ENCODE results near the gene VASH2. TPM values are rescaled to one million over a fixed set of nuclear protein-coding genes. Genes with fewer than 3 reads are reported as not detected.

VASH2 gene
- total RNA-seq, 4 donors from 2014 or later = under 0.01 to 0.63 (median 0.35) TPM

GRCh38 chr1:212953321-212953720, 3.0 kb downstream of the VASH2 start:
- no peak overlapping the region for H3K27ac ChIP-seq
- WGBS, 2 donors = 52 to 62% methylated on average over 3 of the region's 3 CpGs
- H3K36me3 ChIP-seq = no peaks in the 10 kb centered on the region
- peaks cover 0 to 22% of the 10 kb centered on the region in 2 donors for H3K27me3 ChIP-seq
- DNase-seq (ENCODE audit: low spot score in 2 of 2) = no peak
- TF ChIP-seq CTCF (IDR thresholded peaks at IDR 0.05) = no peak
- no peak for TF ChIP-seq EP300 (IDR thresholded peaks at IDR 0.05)
- TF ChIP-seq POLR2A (IDR thresholded peaks at IDR 0.05) = no peak
- no peak overlapping the region for H3K4me3 ChIP-seq
- H3K4me1 ChIP-seq = peaks cover 0 to 22% (median 4%) of the 10 kb centered on the region in 4 donors
- H3K9me3 ChIP-seq = no peaks in the 10 kb centered on the region

- H3K4me3 ChIP-seq = no peak overlapping the region
- H3K9me3 ChIP-seq = no peaks in the 10 kb centered on the region
- WGBS, 2 donors = 90 to 98% methylated on average over 6 of the region's 6 CpGs
- H3K4me1 ChIP-seq = peaks cover 0 to 22% (median 4%) of the 10 kb centered on the region in 4 donors
- H3K36me3 ChIP-seq = no peaks in the 10 kb centered on the region
- H3K27ac ChIP-seq = no peak overlapping the region
- TF ChIP-seq CTCF (IDR thresholded peaks at IDR 0.05) = no peak
- TF ChIP-seq POLR2A (IDR thresholded peaks at IDR 0.05) = no peak
- TF ChIP-seq EP300 (IDR thresholded peaks at IDR 0.05) = no peak
- DNase-seq (ENCODE audit: low spot score in 2 of 2) = no peak
- peaks cover 0 to 16% of the 10 kb centered on the region in 2 donors for H3K27me3 ChIP-seq
Observed at GRCh38 chr1:212954514-212954913, 4.2 kb downstream of the VASH2 start.

GRCh38 chr1:212955098-212955497, 4.8 kb downstream of the VASH2 start:
- H3K4me1 ChIP-seq = peaks cover 0 to 18% (median 4%) of the 10 kb centered on the region in 4 donors
- H3K27ac ChIP-seq = no peak overlapping the region
- 92 to 95% methylated on average over 3 of the region's 3 CpGs for WGBS, 2 donors

GRCh38 chr1:212955961-212956620, 5.8 kb downstream of the VASH2 start:
- Histone ChIP-seq H3K4me1 (peaks cover 0 to 11% (median 2%) of the 10 kb centered on the region in 4 donors), H3K4me3 (no peak overlapping the region), H3K36me3 (no peaks in the 10 kb centered on the region), H3K9me3 (no peaks in the 10 kb centered on the region), H3K27me3 (peaks cover 0 to 3% of the 10 kb centered on the region in 2 donors), H3K27ac (no peak overlapping the region)
- no peak for TF ChIP-seq EP300 (IDR thresholded peaks at IDR 0.05)
- TF ChIP-seq CTCF (IDR thresholded peaks at IDR 0.05) = no peak
- no peak for TF ChIP-seq POLR2A (IDR thresholded peaks at IDR 0.05)
- DNase-seq (ENCODE audit: low spot score in 2 of 2) = no peak
- 72 to 84% methylated on average over 8 of the region's 8 CpGs for WGBS, 2 donors

More at GRCh38 chr1:212955098-212955497, 4.8 kb downstream of the VASH2 start:
- H3K27me3 ChIP-seq = peaks cover 0 to 10% of the 10 kb centered on the region in 2 donors
- H3K4me3 ChIP-seq = no peak overlapping the region
- H3K9me3 ChIP-seq = no peaks in the 10 kb centered on the region
- no peak for DNase-seq (ENCODE audit: low spot score in 2 of 2)
- no peaks in the 10 kb centered on the region for H3K36me3 ChIP-seq
- no peak for TF ChIP-seq EP300 (IDR thresholded peaks at IDR 0.05)
- no peak for TF ChIP-seq CTCF (IDR thresholded peaks at IDR 0.05)
- TF ChIP-seq POLR2A (IDR thresholded peaks at IDR 0.05) = no peak

- Histone ChIP-seq H3K36me3 (no peaks in the 10 kb centered on the region), H3K9me3 (no peaks in the 10 kb centered on the region), H3K4me3 (no peak overlapping the region), H3K27ac (no peak overlapping the region), H3K4me1 (no peaks in the 10 kb centered on the region), H3K27me3 (no peaks in the 10 kb centered on the region)
- WGBS, 2 donors = 87 to 90% methylated on average over 6 of the region's 6 CpGs
- TF ChIP-seq CTCF (IDR thresholded peaks at IDR 0.05) (no peak), EP300 (IDR thresholded peaks at IDR 0.05) (no peak), POLR2A (IDR thresholded peaks at IDR 0.05) (no peak)
- DNase-seq (ENCODE audit: low spot score in 2 of 2) = no peak
Observed at GRCh38 chr1:212957546-212957945, 7.2 kb downstream of the VASH2 start.
